ENCODE data around the gene MYL6B.

The MYL6B gene

GRCh38 chr12:56154246-56154771 is 1.9 kb downstream of the MYL6B start:
- no peak for TF ChIP-seq ZNF274 (IDR thresholded peaks at IDR 0.05; ENCODE audit: low read depth, low read length)
- no peak overlapping the region for H3K4me3 ChIP-seq (ENCODE audit: low read length)

DNA sequence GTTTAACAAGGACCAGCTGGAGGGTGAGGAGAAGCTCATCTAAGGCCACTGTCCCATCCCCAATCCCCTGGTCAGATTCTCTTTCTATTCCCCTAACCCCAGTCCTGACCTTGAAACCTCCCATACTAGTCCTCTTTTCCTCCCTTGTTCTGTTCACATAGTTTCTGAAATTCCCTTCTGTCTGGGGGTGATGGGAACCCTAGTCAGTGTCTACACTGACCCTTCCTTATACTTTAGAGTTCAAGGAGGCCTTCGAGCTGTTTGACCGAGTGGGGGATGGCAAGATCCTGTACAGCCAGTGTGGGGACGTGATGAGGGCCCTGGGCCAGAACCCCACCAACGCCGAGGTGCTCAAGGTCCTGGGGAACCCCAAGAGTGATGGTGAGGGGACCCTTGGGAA is 2.4 kb downstream of the MYL6B start:
- H3K4me3 ChIP-seq (ENCODE audit: low read length) = no peak overlapping the region
- no peak for TF ChIP-seq ZNF274 (IDR thresholded peaks at IDR 0.05; ENCODE audit: low read depth, low read length)

DNA sequence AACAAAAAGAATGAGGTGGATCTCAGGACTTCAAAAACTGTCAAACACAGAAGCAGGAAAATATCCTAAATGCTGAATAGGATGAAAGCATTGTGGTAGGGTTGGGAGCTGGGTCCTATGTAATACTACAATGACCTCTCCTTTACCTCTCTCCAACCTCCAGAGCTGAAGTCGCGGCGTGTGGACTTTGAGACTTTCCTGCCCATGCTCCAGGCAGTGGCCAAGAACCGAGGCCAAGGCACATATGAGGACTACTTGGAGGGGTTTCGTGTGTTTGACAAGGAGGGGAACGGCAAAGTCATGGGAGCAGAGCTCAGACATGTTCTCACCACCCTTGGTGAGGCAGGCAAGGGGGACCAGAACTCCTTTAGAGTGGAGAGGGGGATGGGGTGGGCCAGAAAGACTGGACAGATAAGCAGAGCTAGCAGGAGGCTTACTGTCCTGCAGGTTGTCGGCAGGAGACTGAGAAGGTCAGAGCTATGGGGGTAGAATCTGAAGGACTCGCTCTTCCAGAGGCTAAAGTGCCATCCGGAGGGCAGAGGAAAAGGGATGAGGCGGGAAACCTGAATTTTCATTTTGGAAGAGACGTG is 3.0 kb downstream of the MYL6B start:
- TF ChIP-seq ZNF274 (IDR thresholded peaks at IDR 0.05; ENCODE audit: low read depth, low read length) = no peak

DNA sequence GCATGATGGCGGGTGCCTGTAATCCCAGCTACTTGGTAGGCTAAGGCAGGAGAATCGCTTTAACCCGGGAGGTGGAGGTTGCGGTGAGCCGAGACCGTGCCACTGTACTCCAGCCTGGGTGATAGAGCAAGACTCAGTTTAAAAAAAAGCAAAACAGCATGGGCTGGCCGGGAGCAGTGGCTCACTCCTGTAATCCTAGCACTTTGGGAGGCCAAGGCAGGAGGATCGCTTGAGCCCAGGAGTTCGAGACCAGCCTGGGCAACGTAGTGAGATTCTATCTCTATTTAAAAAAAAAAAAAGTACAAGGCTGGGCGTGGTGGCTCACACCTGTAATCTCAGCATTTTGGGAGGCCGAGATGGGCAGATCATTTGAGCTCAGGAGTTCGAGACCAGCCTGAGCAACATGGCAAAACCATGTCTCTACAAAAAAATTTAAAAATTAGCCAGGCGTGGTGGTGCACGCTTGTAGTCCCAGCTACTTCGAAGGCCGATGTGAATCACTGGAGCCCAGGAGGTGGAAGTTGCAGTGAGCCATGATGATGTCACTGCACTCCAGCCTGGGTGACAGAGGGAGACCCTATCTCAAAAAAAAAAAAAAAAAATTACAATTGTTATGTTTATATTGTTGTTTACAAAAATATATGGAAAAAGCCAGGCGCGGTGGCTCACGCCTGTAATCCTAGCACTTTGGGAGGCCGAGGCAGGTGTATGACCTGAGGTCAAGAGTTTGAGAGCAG is 4.2 kb downstream of the MYL6B start:
- peak overlapping the region; percentile 68; the same call in 1 of the 2 replicates for H3K4me3 ChIP-seq (ENCODE audit: low read length)

More for the DNA sequence above, 3.0 kb downstream of the MYL6B start:
- no peak overlapping the region for H3K4me3 ChIP-seq (ENCODE audit: low read length)

DNA sequence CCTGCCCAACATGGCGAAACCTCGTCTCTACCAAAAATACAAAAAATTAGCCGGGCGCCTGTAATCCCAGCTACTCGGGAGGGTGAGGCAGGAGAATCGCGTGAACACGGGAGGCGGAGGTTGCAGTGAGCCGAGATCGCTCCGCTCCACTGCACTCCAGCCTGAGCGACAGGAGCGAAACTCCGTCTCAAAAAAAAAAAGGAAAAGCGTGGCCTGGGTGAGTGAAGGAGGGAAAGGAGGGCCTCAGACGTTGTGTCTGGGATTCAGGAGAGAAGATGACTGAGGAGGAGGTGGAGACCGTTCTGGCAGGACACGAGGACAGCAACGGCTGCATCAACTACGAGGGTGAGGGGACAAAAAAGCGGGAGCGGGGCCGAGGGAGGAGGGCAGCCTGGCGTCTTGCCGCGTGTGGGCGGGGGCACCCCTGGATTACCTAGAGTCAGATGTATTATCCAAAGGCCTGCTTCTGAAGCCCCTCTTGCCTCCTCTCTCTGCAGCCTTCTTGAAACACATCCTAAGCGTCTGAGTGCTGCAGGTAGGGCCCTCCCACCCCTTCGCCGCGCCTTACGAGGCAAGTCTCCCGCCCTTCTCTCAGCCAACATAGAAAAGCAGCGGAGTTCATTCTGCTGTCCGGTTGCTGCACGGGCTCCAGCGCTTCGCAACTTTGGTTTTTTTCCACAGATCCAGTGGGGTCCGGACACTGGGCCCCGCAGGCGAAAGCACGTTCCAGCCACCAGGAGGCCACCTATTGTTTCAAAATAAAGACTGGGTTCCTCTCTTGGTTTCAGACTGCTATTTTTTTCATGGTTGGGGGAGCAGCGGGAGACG is 5.0 kb downstream of the MYL6B start:
- peak overlapping the region; percentile 68; the same call in 1 of the 2 replicates for H3K4me3 ChIP-seq (ENCODE audit: low read length)
- no peak for TF ChIP-seq ZNF274 (IDR thresholded peaks at IDR 0.05; ENCODE audit: low read depth, low read length)

DNA sequence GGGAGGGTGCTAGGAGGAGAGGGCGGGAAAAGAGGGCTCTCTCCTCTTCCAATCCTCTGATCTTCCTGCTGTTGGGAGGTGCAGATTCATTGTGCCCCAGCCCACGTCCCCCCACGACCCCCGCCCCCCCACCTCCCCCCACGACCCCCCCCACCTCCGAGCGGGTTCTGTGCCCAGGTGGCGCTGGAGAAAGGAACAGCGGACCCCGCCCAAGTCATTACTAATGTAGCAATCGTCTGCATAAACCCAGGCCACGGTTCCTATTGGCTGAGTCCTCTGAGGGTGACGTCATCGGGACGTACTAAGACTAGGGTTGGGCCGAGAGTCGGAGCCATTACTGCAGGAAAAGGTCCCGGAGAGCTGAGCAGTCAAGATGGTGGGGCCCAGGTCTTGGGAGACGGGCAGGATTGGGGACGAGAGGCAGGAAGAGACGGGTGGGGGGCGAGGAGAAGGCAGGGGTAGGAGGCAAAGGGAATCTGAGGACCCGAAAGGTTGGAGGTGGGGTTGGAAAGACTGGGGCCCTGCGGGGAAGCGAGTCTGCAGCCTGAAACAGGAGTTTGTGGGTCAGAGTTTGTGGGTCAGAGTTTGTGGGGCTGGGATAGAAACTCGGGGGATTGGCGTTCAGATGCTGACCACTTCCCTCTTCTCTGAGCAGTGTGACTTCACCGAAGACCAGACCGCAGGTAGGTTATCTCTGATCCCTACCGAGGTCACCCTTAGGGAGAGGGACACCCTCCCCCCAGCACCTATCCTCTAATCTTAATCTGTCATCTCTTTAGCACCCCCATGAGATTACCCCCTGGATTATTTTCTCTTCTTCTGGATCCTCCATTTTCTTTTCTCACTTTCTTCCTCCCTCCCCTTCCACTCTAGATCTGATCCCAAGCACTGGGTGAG is 5.9 kb downstream of the MYL6B start, which contains the start of gene MYL6:
Gene MYL6, plus strand, starts transcription at position 331 of the 897 bp plus-strand sequence. Its CDS starts 43 bp downstream, at position 374.
- TF ChIP-seq ZNF274 (IDR thresholded peaks at IDR 0.05; ENCODE audit: low read depth, low read length) = no peak

DNA sequence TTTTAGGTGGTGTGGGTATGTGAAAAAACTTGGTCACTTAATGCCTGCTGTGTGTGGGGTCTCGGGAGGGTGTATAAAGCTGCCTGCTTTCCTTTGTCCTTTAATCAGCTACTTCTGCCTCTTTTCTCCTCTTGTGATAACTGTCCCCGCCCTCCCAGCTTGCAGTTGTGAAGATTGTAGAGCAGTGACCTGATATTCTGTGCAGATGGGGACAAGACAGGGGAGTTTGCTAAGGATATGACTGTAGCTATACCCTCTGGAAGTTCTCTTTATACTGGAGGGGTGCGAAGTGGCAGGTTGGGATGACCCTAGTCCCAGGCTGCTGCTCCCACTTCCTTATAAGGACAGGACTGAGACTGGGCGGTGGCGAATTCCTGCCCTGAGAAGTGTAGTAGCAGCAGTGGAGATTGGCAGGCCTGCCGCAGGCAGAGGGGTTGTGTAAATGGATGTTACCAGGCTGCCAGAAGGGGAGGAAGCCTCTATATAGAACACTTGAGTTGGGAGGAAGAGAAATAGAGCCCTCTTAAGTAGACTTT is 6.6 kb downstream of the MYL6B start:
- no peak for TF ChIP-seq ZNF274 (IDR thresholded peaks at IDR 0.05; ENCODE audit: low read depth, low read length)
- H3K4me3 ChIP-seq (ENCODE audit: low read length) = peak overlapping the region; percentile 86

More for the DNA sequence above, 5.9 kb downstream of the MYL6B start, which contains the start of gene MYL6:
- H3K4me3 ChIP-seq (ENCODE audit: low read length) = peak within 1 kb of the TSS; percentile 86

DNA sequence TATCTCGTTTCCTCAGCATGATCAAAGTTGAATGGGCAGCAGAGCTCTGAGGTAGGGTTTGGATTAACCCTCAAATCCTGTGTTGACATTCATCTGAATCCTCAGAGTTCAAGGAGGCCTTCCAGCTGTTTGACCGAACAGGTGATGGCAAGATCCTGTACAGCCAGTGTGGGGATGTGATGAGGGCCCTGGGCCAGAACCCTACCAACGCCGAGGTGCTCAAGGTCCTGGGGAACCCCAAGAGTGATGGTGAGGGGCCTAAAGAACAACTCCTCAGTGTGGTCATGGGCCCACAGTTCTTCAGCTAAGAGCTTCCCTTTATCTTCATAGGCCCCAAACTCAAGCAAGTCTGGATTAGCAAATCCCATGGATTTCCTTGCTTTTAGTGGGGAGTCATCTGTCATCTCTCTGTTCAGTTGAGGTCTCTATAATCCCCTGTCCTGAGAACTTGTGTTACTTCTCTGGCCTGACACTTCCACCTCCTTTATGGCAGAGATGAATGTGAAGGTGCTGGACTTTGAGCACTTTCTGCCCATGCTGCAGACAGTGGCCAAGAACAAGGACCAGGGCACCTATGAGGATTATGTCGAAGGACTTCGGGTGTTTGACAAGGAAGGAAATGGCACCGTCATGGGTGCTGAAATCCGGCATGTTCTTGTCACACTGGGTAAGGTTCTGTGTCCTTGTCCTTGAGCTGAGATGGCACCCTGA is 7.2 kb downstream of the MYL6B start:
- no peak for TF ChIP-seq ZNF274 (IDR thresholded peaks at IDR 0.05; ENCODE audit: low read depth, low read length)
- peak overlapping the region; percentile 86 for H3K4me3 ChIP-seq (ENCODE audit: low read length)

- peak overlapping the region; percentile 86; the same call in 1 of the 2 replicates for H3K4me3 ChIP-seq (ENCODE audit: low read length)
- no peak for TF ChIP-seq ZNF274 (IDR thresholded peaks at IDR 0.05; ENCODE audit: low read depth, low read length)
Observed at GRCh38 chr12:56160193-56160763, 7.9 kb downstream of the MYL6B start.

DNA sequence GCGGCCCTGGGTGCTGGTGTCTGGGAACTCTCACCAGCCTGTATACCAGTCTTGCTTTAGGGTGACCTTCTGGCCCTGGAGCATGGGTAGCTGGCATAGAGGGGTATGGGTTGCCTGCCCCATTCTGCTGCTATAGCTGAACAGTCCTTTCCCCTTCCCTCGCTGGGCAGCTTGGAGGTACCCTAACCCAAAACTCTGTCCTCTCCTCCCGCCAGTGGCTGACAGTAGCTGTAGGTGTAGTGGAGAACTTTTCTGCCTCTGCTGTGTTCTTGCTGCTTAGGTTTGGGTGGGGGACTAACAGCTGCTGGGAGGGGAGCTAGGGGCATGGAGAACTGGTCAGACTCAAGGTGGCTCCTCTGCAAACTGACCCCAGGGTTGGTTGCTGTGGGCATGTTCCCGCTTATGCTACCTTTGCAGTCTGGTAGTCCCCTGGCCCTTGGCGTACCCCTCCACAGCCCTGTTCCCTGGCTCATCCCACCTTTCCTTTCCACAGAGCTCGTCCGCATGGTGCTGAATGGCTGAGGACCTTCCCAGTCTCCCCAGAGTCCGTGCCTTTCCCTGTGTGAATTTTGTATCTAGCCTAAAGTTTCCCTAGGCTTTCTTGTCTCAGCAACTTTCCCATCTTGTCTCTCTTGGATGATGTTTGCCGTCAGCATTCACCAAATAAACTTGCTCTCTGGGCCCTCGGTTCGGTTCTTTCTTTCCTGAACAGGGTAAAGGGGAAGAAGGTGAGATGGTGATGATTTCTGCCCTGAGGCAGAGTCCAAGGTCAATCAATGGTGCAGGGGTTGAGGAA is 8.7 kb downstream of the MYL6B start:
- no peak overlapping the region; the same call in 1 of the 2 replicates for H3K4me3 ChIP-seq (ENCODE audit: low read length)
- TF ChIP-seq ZNF274 (IDR thresholded peaks at IDR 0.05; ENCODE audit: low read depth, low read length) = no peak

DNA sequence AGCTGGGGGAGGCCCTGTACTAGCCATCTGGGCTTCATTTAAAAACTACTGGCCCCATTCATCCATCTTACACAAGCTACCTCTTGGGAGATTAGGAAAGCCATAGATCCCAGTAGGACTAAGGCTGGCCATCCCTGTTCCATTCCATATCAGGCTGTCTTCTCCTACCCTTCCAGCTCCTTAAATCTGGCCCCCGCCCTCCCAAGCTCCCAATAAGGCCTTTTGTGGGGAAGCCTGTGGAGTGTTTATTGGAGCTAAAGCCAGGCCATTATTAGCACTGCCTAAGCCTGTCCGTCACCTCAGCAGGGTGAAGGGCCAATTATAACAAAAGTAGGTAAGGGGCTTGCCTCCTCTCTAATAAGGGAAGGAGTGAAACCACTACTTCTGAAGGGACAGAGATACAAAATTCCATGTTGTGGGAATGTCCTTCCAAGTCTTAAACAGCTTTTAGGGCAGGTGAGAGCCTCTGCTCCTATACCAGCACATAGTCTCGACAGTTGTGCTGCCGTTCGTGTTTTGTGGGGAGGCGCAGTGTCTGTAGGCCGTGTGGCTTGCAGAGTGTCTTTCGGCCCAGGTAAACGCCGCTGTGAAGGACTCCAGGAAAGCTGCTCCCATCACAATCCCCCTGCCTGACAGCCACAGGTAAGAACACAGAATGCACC is 9.4 kb downstream of the MYL6B start:
- no peak for TF ChIP-seq ZNF274 (IDR thresholded peaks at IDR 0.05; ENCODE audit: low read depth, low read length)

More for the DNA sequence above, 9.4 kb downstream of the MYL6B start:
- H3K4me3 ChIP-seq (ENCODE audit: low read length) = no peak overlapping the region
